IPS-NIHi11 (cell line): ENCODE results near the gene ITGAE.

Source experiments
- DNase-seq: peaks from one replicate; pipeline ENCODE4 v3.0.0; 2012; ENCODE audit warnings: mixed read lengths, low spot score

Gene ITGAE

GRCh38 chr17:3693829-3694231 lies 107.2 kb downstream of the ITGAE start:
- DNase-seq, result no peak

GRCh38 chr17:3693141-3693540 lies 107.8 kb downstream of the ITGAE start:
- DNase-seq, result no peak

GRCh38 chr17:3692346-3692745 lies 108.6 kb downstream of the ITGAE start:
- no peak for DNase-seq

- DNase-seq, result peak; percentile 43
Measured at GRCh38 chr17:3691617-3692067, 109.3 kb downstream of the ITGAE start.

- DNase-seq, result no peak
Measured at GRCh38 chr17:3690094-3690715, 110.8 kb downstream of the ITGAE start.

GRCh38 chr17:3689262-3690093 lies 111.5 kb downstream of the ITGAE start:
- no peak for DNase-seq

- DNase-seq, result no peak
Measured at GRCh38 chr17:3688852-3689261, 112.1 kb downstream of the ITGAE start.

GRCh38 chr17:3688027-3688553 lies 112.9 kb downstream of the ITGAE start:
- peak; percentile 59 for DNase-seq

- no peak for DNase-seq
Measured at GRCh38 chr17:3685174-3685573, 115.8 kb downstream of the ITGAE start.

GRCh38 chr17:3683054-3683511 lies 117.9 kb downstream of the ITGAE start:
- DNase-seq, result peak; percentile 88

- DNase-seq, result no peak
Measured at GRCh38 chr17:3682033-3682432, 119.0 kb downstream of the ITGAE start.

GRCh38 chr17:3681565-3681964 lies 119.4 kb downstream of the ITGAE start:
- no peak for DNase-seq

- DNase-seq, result no peak
Measured at GRCh38 chr17:3681057-3681456, 119.9 kb downstream of the ITGAE start.

GRCh38 chr17:3679531-3680126 lies 121.4 kb downstream of the ITGAE start:
- DNase-seq, result no peak

GRCh38 chr17:3678821-3679530 lies 122.0 kb downstream of the ITGAE start:
- DNase-seq, result no peak

- DNase-seq, result peak; percentile 78
Measured at GRCh38 chr17:3678095-3678820, 122.7 kb downstream of the ITGAE start.

GRCh38 chr17:3675886-3676285 lies 125.1 kb downstream of the ITGAE start:
- no peak for DNase-seq

- DNase-seq, result no peak
Measured at GRCh38 chr17:3672571-3672970, 128.4 kb downstream of the ITGAE start.

- no peak for DNase-seq
Measured at GRCh38 chr17:3669548-3669947, 131.4 kb downstream of the ITGAE start.

- DNase-seq, result no peak
Measured at GRCh38 chr17:3669085-3669347, 132.0 kb downstream of the ITGAE start.

- DNase-seq, result peak; percentile 99
Measured at GRCh38 chr17:3668279-3669084, 132.5 kb downstream of the ITGAE start, which contains the start of the genes EMC6 and TAX1BP3. Gene EMC6 (plus strand): TSS chr17:3668812. CDS start chr17:3669147, 335 bp downstream. Gene TAX1BP3 (minus strand): TSS chr17:3668578. CDS start chr17:3668526, 52 bp downstream.
